Fibroblast of peridontal ligament (primary cell): ENCODE data around the gene AUTS2.

Experiments
- DNase-seq: peaks from one replicate; pipeline ENCODE4 v3.0.0-alpha.2; 2010; ENCODE audit errors: extremely low read depth

The AUTS2 gene

DNA sequence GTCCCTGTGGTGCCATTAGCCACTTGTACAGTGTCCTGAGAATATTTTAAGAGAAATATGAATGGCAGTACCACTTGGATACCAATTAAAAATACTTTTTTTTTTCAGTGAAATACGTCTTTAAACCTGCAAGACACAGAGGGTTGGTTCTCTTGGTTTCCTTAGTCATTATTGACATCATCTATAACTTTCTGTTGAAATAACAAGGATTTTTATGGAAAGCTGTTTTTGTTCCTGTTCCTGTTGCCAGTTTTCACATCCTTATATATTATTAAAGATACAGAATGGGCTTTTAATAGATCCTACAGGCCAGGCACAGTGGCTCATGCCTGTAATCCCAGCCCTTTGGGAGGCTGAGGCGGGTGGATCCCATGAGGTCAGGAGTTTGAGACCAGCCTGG is 579.9 kb downstream of the AUTS2 start:
- no peak for DNase-seq

DNA sequence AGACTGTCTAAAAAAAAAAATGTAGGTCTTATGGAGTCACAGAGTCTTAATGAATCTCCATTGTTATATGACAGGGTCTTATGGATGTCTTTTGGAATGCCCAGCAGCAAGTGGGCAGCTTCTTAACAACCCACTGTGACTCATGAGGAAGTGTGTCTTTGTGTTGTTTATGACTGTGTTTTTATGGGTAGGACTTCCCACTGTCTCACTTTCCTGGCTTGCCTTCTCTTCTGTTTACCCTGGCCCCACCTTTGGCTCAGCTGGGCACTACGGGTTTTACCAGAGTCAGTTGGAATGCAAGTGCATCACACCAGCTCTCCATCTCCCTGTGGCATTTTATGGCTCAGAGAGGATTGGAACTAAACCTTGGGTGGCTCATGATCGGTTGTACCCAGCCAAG is 580.5 kb downstream of the AUTS2 start:
- DNase-seq = peak; percentile 3

DNA sequence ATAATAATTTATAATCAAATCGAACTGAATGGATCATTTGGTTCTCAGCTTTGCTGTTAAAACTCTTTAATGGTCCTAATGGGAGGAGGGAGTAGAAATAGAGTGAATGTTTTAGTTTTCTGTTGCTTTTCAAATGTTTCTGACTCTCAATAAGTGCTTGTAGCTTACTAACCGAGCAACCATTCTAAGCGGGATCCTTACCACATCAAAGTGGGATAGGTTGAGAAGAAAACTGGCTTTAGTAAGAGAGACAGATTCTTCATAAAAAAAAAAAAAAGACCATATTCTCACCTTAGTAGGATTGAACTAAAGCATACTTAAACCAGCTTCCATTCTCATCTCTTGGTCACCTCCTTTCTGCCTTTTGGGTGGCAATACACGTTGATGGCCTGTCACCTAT is 584.2 kb downstream of the AUTS2 start:
- no peak for DNase-seq

DNA sequence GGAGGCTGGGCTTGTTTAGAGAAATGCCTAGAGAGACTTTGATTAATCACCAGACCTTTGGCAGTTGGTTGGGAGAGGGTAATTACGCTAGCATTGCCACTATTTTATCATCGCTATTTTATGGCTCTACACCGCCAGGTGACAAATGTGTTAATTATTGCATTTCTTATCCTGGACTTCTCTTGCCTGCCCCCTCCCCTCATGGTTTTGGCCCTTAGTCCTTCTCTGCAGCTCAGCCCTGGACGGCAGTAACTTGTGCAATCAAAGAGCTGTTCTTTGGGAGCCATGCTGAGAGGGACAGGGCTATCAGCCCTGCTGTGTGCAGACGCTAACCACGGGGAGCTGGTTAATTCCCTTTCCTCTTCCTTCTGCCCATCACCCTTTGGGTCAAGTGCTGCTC is 585.0 kb downstream of the AUTS2 start:
- DNase-seq = no peak

DNA sequence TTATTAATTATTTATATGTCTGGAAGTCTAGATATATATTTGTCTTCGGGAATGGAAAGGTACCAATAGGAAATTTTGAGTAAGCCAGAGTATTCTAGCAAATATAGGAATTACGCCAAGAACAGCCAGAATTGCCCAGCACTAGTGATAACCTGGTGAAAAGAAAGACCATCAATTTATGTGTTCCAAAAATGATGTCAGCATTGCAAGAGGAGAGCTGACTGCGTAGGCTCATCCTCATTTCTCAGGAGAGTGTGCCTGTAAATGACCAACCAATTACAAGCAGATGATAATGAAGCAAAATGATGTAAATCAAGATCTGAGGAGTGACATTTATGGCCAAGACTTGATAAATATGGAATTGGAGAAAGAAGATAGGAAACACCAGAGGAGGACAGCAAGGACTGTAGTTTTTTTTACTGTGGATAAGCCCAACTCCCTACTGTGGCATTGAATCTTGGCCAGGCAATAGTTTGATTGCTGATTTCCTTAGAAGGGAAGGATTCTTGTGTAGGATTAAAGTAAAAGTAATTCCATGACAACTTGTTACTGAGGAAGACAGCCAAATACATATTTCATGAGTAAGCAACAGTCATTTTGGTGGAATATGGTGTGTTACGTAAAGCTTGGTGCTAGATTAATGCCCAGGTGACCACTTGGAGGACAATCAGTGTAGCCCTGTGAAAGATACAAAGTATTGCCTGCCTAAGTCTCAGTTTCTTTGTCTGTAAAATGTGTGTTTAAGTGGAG is 590.8 kb downstream of the AUTS2 start:
- DNase-seq = peak; percentile 19

DNA sequence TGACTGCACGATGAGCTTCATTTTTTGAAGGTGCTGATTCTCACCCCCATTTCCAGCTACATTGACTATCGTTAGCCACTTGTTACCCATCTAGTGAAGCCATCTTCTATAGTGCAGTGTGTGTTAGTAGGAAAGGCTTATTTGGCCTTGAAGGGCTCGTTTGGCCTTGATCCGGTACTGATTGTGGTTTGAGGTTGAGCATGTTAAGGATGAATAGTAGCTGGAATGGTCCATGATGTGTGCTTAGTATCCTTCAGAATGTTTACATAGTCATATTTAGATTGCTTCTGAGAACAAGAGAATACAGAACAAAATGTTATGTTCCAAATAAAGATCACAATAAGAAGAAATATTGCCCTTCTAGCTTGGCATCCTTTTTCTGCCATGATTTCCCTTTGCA is 591.5 kb downstream of the AUTS2 start:
- peak; percentile 38 for DNase-seq

DNA sequence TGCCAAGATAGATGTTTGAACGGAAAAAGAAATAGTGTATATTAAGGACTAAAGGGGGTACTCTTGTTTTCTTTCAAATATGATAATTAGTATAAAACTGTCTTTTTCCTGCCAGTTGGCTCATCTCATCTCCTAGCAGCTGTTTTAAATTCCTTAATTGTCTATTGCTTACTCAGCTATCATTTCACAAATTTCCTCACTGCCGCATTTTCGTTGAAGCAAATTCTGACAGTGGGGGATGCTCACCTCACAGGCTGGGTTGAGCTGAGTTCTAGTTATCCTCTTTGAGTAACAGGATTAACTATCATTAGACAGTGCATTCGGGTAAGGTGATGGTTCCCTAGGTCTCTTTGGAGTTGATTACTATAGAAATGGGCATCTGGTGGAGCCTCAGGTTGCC is 592.0 kb downstream of the AUTS2 start:
- DNase-seq = no peak

DNA sequence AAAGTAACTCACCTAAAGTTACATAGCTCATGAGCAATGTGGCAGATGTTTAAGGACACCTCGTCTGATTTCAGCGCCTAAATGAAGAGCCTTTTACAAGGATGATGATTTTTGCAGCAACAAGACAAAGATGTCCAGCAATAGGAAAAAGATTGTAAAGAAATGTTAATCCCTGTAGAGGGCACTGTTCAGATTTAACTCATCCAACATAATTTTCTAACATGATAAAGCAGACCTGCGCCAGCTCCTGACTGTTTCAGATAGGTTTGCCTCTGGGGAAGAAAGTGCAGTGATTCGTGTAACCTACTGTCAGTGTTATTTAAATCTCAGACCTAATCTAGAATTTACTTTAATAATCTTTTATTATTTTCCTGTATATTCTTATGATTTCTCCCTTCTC is 595.2 kb downstream of the AUTS2 start:
- DNase-seq = peak; percentile 8

DNA sequence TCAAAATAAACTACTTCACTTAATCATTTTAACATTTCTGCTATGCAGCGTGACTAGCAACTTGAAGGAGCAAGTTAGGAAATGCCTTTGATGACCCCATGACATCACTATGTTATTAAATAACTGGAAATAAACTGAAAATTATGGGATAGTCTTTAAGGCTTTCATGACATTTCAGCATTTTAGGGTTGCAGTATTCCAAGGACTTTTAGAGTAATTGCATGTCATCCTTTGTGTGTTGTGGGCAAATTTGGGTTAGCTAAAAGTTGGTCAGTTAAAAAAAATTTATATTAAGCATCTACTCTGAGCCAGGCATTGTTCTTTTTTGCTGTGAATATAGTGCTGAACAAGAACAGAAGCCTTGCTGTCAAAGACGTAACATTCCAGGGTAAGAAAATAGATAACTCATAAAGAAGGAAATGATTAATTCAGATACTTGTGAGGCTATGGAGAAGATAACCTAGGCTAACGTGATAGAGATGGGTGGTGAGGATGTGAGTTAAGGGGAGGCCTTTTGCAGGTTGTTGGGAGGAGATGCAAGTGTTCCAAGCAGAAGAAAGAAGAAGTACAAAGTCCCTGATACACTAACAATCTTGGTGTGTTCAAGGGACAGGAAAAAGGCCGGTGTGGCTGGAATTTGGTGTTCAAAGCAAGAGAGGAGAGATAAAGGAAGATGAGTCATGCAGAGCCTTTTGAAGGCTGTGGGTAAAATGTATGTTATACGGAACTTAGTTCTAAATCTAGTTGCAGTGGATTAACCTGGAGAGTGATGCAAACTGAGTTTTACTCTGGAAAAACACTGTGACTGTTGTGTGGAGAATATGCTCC is 610.2 kb downstream of the AUTS2 start:
- no peak for DNase-seq

DNA sequence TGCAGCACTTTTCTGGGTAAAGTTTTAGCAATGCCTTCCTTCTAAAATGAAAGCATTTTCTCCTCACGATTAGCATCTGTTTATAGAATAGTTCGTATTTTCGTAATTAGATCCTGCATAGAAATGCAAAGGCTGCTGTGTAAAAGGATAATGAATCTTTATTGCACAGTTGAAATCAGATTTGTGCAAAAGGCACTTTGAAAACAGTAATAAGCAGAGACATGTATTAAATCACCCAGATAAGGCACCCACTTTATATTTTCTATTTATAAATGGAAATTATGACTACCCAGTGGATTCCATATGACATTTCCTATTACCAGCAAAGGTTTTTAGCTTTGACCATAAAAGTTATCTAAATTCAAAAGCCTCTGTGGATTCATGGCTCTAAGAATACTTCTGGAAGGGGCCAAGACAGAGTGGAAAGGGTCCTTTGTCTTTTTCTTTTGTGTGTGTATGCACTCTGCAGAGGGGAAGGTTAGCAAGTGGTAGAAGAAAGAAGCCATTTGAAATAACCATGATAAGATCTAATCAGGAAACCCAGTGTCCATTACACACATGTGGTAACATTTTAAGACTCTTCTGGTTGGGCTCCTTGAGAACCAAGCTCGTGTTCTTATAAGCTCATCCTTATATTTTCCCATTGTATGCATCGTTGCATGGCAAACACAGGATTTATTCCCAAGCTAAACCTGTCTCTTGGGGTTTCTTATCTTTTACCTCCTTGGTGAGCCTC is 612.1 kb downstream of the AUTS2 start:
- no peak for DNase-seq

DNA sequence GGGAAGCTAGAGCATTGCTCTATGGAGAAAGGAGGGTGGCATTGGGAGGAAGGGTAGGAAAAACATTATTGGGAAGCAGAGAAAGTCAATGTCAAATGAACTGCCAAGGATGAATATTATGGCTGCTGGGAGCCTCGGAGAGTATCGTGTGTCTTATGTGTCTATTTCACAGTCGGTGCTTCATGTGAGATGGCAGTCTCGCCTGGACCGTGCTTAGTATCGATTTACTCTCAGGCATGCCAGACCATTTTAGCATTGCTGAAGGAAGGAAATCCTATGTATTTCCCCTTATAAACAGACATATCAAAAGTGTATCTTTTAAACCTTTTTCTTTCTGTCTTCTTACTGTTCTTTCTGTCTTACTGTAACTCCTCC is 612.6 kb downstream of the AUTS2 start:
- no peak for DNase-seq

DNA sequence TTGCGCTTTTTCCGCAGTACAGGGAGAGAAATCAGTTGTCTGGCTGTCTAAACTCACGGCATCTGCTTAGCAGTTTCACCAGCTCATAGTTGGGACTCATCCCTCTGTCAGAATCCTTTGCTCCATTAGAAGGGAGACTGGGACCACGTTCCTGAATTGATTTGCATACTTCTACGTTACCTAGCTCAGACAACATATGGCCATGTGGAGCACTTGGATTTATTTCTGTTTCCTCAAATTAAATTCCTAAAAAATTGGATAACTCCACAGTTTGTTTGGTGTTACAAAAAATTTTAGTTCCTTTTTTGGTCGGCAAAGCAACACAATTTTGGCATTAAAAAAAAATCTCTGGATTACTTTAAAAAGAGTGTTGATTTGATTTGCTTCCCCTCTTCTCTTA is 614.0 kb downstream of the AUTS2 start:
- DNase-seq = no peak

DNA sequence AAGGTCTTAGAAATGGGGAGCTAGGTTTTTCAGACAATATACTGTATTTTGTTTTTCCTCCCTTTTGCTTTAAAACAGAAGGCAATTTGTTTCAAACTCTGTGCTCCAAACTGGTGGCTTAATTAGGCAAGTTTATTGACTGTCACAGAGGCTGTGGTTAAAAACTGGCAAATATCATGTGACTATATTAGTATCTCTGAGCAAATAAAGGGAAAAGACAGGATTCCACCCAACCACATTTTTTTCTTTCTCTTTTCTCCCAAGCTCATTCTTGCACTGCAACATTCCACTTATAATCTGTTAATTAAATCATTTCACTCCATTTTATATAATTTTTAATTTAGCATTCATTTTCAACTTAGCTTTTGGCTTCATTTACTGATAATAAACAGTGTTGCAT is 615.8 kb downstream of the AUTS2 start:
- DNase-seq = no peak

DNA sequence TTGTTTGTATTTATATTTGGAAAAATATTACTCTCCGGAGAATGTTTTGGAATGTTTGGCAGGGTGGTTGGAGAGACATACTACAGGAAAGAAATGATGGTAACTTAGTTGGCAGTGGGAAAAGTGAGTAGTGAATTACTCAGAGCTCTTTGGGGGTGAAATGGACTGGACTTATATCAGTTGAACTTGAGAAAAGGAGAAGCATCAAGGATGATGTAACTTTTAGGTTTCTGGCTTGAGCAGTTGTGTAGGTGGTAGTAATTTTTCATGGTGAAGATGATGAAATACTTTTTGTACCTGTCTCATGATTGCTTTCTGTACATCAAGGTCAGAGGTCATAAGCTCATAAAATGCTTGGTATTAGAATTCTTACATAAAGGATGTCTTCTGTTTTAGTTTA is 617.2 kb downstream of the AUTS2 start:
- DNase-seq = no peak

DNA sequence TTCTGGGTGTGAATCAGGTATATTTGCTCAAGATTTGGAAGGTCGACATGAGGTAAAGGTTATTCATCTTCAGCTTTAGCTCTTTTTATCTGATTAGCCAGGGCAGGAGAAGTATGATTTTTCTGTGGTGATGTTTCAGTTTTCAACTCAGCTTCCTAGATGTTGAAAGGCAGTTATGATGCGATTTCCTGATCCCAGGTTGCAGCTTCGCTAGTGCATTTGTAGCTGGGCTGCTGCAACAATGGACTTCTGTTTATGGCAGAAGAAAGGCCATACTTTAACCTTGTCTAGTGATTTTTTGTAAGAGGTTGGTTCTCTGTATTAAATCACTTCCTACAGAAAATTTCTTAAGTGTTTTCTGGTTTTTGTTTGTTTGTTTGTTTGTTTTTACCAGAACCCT is 619.3 kb downstream of the AUTS2 start:
- DNase-seq = no peak

DNA sequence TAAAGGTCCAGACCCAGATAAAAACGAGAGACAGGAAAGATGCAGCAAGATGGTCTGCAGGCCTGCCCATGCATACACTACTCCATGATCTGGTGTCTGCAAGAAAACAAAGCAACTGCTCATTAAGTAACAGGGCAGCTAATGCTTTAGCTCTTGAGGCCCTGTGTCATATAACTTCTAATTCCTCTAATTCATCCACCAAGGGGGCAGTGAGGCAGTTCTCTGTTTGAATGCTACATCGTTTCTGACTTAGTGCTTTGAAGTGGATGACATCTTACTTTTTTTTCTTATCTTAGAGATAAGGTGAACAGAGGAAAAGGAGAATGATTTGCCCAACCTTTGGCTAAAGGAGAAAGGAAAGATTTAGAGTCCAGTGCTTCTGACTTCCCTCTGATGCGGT is 619.7 kb downstream of the AUTS2 start:
- DNase-seq = no peak

DNA sequence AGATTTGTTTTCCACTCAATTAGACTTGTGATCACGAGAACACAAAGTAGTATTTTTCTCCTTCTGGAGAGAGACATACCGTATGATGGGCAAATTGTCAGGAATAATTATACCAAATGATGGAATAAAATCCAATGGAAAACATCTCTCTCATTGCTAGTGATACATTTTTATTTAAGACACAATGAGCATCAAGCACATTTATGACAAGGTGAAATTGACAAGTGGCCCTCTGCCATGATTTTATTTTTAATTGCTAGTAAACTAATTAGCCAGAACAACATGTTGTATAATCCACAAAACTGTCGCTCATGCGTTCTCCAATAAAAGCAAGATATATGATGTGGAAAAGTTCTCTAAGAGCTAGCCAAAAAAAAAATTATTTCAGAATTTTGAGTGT is 620.8 kb downstream of the AUTS2 start:
- no peak for DNase-seq

DNA sequence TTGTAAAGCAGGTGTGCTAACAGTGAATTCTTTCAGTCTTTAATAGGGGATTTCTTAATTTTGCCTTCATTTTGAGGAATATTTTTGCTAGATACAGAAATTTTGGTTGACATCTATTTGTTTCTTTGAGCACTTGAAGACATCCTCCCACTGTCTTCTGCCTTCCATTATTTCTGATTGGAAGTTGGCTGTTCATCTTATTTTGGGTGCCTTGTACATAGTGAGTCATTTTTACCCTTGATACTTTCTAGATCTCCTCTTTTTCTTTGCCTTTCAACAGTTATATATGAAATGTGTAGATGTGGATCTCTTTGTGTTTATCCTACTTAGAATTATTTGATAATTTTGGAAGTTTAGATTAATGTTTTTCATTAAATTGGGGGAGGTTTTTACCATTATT is 631.0 kb downstream of the AUTS2 start:
- no peak for DNase-seq

DNA sequence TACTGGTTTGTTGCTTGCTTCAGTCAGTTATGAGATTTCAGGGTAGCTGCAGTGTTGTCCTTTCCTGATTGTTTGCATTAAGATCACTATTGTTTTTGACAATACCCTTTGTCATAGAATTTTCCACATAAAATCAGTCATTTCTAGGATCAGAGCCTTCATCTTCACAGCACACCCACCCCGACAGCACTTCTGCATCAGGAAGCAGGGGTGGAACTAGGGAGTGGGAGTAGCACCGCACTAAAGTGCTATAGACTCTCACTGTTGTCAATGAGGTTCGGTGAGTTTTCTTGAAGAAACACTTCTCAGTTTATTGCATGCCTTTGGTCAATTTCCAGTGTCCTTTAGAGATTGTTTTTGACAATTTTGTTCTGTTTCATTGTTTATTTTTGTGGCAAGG is 632.5 kb downstream of the AUTS2 start:
- DNase-seq = no peak

DNA sequence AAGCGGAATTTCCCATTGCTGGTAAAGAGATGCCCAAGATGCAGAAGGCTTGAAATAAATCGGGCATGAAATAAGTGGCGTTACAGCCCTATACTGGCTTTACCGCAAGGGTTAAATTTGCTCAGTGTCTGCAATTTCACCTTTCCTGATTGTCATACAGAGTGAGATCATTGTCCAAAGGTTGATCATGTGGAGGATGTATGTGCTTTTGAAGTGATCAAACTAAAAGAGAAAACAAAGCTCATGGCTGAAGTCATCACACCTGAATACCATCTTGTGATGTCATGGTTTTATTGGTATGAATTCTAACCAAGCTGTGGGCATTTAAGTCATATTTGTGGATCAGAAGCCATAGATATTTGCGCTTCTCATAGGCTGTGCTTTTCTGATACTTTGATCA is 635.5 kb downstream of the AUTS2 start:
- DNase-seq = no peak

DNA sequence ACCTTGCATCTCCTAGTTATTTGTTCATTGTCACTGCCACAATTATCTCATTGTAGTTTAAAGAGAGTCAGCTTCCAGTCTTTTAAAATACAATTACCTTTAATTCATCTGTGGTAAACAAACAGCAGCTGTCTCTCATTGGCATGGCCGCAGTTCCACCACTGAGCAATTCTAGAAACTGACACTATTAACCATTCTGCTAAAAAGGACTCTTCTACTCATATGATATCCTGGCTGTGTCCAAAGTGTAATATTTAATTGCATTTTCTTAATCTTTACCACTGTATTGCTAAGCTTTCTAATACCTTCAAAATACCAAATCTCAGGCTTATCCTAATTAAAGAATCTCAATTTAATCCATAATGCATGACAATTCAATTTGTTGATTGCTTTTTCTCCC is 639.0 kb downstream of the AUTS2 start:
- DNase-seq = no peak

DNA sequence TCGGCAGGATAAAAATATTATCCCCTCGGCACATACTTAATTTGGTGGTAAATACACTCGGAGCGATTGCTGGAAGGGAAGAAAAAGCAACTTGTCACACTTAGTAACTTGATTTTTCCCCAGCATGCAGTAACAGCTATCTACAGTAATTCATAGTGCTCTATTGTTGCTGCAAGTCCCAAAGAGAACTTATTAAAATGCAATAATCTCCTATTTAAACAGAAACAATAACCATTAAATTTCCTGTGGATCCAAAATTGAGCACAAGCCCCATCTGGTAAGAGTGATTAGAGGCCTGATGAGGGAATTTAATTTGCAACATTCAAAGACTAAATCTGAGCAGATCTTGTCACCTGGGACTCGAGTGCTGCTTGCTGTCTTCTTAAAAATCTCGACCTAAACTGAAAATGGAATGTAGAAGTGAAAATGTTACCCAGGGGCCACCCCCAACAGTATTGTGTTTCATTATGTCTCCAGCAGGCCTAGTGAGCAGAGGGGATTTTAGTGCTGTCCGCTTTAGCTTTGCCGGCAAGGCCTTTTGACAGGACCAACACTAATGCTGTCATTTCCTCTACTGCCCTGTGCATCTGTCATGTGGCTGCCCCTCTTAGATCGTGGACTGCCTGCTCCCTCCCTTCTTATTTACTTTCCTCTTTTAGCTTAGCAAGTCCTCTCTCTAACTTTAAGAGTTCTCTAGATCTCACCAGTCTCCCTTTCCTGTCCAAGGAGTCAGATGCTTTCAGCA is 639.7 kb downstream of the AUTS2 start:
- DNase-seq = no peak
